Stromal cell of bone marrow (primary cell): ENCODE results near the gene BCL2L1.

Experiments
- DNase-seq: peaks from one replicate; pipeline ENCODE4 v3.0.0-alpha.2; 2012; ENCODE audit warnings: low read depth

BCL2L1 gene

GRCh38 chr20:31691646-31692275, 30.9 kb downstream of the BCL2L1 start:
- no peak for DNase-seq

GRCh38 chr20:31690124-31690666, 32.5 kb downstream of the BCL2L1 start:
- DNase-seq, result no peak

- DNase-seq, result no peak
Observed at GRCh38 chr20:31689141-31689540, 33.5 kb downstream of the BCL2L1 start.

GRCh38 chr20:31687777-31688176, 34.9 kb downstream of the BCL2L1 start:
- DNase-seq, result no peak

GRCh38 chr20:31685853-31686643, 36.6 kb downstream of the BCL2L1 start:
- DNase-seq, result no peak

- no peak for DNase-seq
Observed at GRCh38 chr20:31684153-31685015, 38.3 kb downstream of the BCL2L1 start.

GRCh38 chr20:31682927-31683326, 39.7 kb downstream of the BCL2L1 start:
- DNase-seq, result no peak

- DNase-seq, result no peak
Observed at GRCh38 chr20:31682352-31682751, 40.3 kb downstream of the BCL2L1 start.

GRCh38 chr20:31681769-31682168, 40.9 kb downstream of the BCL2L1 start:
- no peak for DNase-seq

GRCh38 chr20:31681128-31681727, 41.4 kb downstream of the BCL2L1 start:
- DNase-seq, result no peak

- no peak for DNase-seq
Observed at GRCh38 chr20:31680286-31681127, 42.2 kb downstream of the BCL2L1 start.

GRCh38 chr20:31679357-31680285, 43.0 kb downstream of the BCL2L1 start:
- DNase-seq, result no peak

GRCh38 chr20:31678389-31679356, 44.0 kb downstream of the BCL2L1 start:
- no peak for DNase-seq

- DNase-seq, result no peak
Observed at GRCh38 chr20:31677553-31678260, 45.0 kb downstream of the BCL2L1 start.

- DNase-seq, result no peak
Observed at GRCh38 chr20:31676609-31676989, 46.1 kb downstream of the BCL2L1 start.

- no peak for DNase-seq
Observed at GRCh38 chr20:31675828-31676608, 46.6 kb downstream of the BCL2L1 start.
